GM04504 (cell line): ENCODE results near the gene SPCS3.
"Not testable (repeated sequence)": the region's sequence is repeated elsewhere in the genome, so short reads cannot be mapped to it uniquely, and the experiment has no call there.

Source experiments
- DNase-seq: peaks from one replicate; pipeline ENCODE4 v3.0.0-alpha.2; 2012; ENCODE audit warnings: low read depth

Gene SPCS3

DNA sequence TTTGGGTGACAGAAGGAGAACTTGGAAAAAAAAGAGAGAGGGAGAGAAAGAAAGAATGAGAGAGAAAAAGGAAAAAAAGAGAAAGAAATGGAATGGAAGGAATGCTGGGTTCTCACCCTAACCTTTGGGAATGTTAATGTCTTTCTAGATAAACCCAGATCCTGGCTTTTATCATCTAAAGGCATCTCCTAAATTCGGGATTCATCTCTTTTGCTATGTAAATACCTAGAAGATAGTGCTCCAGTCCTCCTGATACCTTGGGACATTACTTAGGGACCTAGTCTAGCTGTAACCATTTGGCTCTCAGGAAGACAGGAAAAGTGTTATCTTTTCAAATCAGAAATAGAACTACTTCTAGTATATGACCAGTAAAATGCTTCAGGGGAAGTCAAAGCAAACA lies 15.8 kb upstream of the SPCS3 start:
- DNase-seq: no peak

DNA sequence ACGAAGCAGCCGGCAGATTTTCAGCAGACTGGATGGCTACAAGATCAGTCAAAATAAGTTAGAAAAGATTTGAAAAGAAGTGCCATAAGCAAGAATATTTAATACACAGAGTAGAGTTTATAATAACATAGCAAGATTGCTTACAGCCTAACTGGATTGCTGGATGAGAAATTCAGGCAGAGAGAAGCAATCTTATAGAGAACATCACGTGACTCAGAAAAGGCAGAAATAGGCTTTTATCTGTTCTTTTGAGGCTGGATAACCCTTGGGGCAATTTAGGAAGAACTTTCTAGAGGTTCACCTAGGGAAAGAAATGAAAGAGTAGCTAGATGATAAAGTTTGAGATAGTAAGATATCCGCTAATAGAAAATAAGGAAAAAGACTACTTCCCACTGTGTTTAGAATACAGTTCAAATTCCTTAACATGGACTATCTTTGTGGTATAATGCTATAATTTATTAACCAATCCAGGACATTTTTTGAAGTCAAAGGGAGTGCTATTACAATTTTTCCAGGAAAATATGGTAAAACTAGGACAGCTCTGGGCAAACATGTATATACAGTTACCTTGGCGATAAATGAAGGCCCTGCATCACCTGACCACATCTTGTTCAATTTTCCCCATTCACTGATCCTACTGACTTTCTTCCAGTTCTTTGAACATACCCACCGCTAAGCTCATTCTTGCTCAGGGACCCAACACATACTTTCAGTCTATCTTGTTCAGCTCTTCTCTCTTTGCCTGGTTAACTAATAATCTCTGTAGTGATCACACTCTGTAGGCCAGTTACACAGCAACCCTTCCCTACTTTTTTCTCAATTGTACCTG lies 12.7 kb upstream of the SPCS3 start:
- no peak for DNase-seq

DNA sequence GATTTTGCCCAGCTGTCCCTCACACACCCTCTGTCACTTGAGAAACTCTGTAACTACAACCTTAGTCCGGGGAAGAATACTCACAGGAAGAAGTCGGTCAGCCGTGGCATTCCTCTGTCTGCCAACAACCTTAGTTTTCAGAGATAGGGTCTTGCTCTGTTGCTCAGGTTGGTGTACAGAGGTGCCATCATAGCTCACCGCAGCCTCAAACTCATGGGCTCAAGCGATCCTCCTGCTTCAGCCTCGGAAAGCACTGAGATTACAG lies 12.2 kb upstream of the SPCS3 start:
- DNase-seq: no peak

DNA sequence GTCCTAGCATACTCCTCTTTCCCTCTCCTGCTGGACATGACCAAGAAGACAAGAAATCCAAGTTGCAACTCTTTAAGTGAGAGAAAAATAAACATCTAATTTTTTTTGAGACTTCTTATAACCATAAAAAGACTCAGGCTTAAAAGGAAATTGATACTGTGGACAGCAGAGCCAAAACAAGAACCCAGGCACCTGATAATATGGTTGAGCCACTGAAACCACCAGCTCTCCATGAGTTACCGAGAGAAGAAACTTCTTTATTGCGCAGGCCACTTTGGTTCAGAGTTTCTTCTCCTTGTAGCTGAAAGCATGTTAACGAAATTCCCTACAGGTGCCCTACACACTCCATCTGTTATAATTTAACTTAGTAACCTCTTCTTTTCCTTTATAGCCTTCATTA lies 11.3 kb upstream of the SPCS3 start:
- DNase-seq: no peak

- DNase-seq: no peak
Observed at GRCh38 chr4:176309046-176309445, 10.7 kb upstream of the SPCS3 start.

- DNase-seq: no peak
Observed at GRCh38 chr4:176309772-176310171, 10.0 kb upstream of the SPCS3 start.

DNA sequence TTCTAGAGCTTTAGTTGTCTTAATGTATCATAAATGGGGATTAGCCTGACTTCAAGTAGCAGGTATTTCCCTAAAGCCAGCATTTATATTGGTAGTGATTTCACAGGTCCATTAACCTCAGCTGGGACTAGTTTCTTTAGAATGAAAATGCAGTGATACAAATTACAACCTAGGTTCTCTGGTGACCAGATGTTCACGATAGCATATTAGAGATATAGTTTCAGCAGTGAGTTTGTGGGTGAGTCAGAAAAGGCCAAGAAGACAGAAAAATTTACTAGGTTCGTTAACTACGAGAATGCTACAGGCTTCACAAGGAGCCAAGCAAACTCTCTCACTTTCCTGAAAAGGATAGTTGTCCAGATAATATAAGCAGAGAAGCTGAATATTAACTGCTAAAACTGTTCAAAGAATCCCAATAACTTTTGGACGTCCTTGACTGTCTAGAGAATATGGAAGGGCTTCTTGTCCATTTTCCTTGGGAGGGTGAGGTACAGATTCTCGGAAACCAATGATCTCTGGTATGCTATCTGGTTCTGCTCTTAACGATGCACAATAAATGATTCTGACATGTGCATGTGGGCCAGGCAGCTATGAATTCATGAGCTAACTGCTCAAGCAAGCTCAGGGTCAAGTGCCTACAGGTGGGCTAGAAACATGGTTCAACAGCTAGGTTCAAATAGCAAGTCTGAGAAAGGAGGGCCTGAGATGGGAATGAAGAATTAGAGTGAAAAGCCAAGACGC lies 6.0 kb upstream of the SPCS3 start:
- no peak for DNase-seq

DNA sequence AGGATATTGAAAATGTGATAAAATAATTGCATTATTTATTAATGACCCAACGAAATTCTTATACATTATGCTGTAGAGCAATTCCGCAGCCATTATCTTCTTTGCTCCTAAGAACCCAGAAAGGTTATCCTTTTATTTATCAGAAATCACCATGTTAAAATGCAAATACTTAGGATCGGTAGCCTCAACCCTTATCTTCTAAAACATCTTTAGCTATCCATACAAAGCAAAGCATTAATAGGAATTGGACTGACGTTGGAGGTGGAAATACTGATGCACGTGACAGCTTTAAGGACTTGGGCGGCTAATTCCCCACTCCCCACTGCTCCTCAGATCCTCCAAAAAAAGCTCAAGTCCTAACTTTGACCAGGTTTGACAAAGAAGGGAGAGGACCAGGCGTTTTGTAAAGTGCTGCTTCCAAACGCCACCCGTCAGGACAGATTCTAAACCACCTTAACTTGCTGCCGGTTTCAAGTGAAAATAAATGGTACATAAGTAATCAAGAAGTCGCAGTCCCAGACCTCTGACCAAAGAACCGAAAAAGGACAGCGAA lies 539 bp upstream of the SPCS3 start:
- DNase-seq: no peak

DNA sequence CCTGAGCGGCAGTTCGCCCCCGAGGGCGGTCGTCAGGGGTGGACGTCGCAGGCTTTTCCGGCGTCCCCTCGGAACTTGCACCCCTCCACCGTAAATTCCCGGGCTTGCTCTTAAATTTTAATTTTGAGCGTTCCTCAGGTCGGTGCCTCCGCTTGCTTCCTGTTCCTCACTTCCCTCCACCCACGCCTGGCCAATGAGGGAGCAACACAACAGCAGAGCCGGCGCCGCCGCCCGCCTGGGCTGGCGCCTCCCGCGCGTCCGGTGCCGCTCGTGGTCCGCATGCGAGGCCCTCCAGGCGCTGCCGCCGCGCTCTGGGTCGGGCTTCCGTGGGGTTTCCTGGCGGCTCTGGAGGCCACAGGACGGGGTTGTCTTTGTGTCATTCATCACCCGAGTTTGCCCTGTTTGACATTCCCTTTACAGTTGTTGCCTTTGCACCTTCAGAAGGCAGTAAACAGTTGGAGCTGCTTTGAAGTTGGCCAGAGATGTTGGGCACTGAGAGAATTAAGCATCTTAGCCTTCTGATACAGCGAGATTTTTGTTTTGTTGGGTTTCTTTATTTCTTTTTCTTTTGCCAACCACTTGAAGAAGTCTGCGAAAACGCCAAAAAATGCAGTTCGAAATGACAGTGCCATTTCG lies 692 bp downstream of the SPCS3 start:
- DNase-seq: peak; percentile 69

- DNase-seq: no peak
Observed at GRCh38 chr4:176320976-176321361, 1.2 kb downstream of the SPCS3 start.

DNA sequence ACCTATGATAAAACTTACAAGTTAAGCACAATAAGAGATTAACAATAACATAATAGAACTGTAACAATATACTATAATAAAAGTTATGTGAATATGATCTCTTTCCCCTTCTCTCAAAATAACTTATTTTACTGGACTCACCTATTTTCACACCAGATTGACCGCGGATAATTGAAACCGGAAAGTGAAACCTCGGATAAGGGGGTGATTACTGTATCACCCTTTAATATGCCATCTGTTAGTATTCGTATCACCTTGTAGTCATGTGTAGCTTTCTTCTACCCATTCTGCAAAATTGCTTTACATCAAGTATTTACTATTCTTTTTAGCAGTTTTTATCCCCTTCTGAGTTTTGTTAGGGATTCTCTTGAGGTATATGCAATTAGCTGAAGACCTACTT lies 1.8 kb downstream of the SPCS3 start:
- DNase-seq: no peak

- DNase-seq: no peak
Observed at GRCh38 chr4:176323511-176324160, 3.9 kb downstream of the SPCS3 start.

GRCh38 chr4:176324876-176325275 lies 5.1 kb downstream of the SPCS3 start:
- not testable (repeated sequence) for DNase-seq

GRCh38 chr4:176333076-176333475 lies 13.3 kb downstream of the SPCS3 start:
- DNase-seq: no peak

DNA sequence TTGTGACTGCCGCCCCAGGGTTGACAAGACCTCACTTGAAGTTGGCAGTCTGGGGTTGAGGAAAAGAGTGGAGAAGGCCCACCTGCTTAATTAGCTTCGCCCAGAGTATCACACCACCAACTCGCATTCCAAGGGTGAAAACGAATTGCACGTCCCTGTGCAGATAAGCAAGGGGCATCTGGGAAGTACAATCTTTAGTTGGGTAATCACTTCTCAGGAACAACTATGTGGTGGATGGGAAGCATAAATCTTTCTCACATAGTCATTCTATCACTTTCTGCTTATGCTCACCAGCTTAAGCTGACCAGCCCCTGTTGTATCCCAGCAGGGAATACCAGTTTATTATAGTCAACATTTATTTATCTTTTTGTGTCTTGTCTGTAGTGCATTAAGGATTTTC lies 14.3 kb downstream of the SPCS3 start:
- DNase-seq: no peak

DNA sequence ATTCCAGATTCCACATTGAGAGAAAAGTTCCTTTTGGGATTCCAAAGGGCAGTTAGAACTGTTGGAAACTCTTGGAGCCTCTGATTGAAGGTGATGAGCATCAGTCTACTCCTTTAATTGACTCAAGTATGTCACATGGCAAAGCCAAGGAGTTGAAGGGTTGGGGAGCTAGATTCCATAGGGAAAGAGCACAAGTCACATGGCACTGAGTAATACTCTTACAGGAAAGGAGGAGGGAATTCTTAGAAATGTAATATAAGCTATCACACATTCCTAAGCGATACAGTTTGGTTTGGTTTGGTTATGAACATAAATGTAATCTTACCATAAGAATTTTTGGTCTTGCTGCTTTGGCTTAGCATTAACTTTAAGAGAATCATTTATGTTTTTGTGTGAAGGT lies 15.7 kb downstream of the SPCS3 start:
- no peak for DNase-seq

GRCh38 chr4:176339936-176340761 lies 20.4 kb downstream of the SPCS3 start:
- DNase-seq: no peak

DNA sequence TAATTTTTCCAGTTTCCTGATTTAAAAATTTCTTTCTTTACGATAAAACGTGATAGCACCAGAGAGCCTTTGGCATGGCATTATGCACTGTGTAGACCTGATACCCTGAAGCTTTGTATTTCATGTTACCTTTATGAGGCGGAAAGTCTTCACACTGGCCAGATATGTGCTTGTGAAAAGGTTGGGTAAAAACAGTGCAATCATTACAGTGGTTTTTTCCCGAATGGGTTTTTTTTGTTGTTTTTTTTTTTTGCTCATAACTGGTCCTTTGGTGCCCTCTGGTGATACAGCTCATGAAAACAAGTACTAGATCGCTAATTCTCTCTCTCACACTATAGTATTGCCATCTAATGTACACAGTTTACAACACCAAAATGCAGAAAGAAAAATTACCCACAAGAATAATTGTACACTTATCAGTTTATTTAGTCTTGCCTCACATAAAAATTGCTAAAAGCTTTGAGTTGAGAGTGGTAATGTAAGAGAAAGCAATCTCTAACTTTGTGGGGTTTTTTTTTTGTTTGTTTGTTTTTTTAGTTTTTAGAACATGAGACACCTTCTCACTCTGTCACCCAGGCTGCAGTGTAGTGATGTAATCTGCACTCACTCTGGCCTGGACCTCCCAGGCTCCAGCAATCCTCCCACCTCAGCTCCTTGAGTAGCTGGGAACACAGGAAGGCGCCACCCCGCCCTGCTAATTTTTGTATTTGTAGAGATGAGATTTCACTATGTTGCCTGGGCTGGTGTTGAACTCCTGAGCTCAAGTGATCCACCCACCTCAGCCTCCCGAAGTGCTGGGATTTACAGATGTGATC lies 21.3 kb downstream of the SPCS3 start:
- no peak for DNase-seq

DNA sequence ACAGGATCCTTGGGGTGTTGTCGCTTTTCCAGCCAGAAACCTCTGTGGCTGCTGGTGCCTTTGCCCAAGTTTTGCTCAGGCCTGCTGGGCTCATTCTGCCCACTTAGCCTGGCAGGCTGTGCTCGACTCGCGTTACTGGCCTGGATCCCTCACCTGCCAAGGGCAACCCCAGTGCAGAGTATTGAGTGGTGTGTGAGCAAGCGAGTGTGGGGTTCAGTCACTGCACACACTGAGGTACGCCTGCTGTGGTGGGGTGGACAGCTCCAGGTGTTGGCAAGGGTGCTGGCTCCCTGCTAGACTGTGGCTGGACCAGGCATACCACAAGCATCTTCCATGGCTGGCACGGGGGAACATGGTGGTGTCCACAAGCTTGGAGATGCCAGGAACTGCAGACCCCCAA lies 22.6 kb downstream of the SPCS3 start:
- no peak for DNase-seq

GRCh38 chr4:176343286-176343685 lies 23.5 kb downstream of the SPCS3 start:
- DNase-seq: no peak

DNA sequence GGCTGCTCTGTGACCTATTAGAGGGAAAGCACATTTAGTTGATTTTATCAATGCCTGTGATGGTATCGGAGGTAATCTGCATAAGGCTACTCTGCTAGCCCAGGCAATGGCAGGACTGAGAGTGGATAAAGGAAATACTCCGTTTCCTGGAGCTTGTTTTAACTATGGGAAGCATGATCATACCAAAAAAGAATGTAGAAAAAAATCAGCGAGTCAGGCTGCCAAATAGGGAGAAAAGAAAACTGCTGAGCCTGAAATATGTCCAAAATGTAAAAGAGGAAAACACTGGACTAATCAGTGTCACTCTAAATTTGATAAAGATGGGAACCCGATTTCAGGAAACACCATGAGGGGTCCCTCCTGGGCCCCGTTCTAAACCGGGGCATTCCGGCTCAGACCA lies 25.6 kb downstream of the SPCS3 start:
- DNase-seq: not testable (repeated sequence)
